Neutrophil (primary cell): ENCODE measurements around the gene USP48.

Source experiments
- H3K27ac ChIP-seq: fragments of 200-600 bp; sonication (generic); 2 replicates; pipeline ENCODE4 v1.5.1; 2016; ENCODE audit warnings: mild to moderate bottlenecking, moderate library complexity
- H3K27me3 ChIP-seq: fragments of 200-600 bp; sonication (generic); 2 replicates; pipeline ENCODE4 v1.6.0; 2016; ENCODE audit warnings: mild to moderate bottlenecking
- H3K36me3 ChIP-seq: fragments of 200-600 bp; sonication (generic); 2 replicates; pipeline ENCODE4 v1.5.1; 2017
- H3K4me1 ChIP-seq, 2 experiments: fragments of 200-600 bp in 1 of 2; sonication (generic) in 1 of 2; 1 replicate in 1 of 2; 2 replicates in 1 of 2; pipeline versions ENCODE4 v1.5.1 to v1.6.1; 2013 to 2016; ENCODE audit warnings: low read depth in 1 of 2, low read length in 1 of 2, mild to moderate bottlenecking in 1 of 2, moderate library complexity in 1 of 2; ENCODE audit not compliant: control insufficient read depth in 1 of 2, insufficient read depth in 1 of 2
- H3K4me3 ChIP-seq, 2 experiments: fragments of 200-600 bp in 1 of 2; sonication (generic) in 1 of 2; 1 replicate in 1 of 2; 2 replicates in 1 of 2; pipeline ENCODE4 v1.5.1; 2013 to 2016; ENCODE audit warnings: low read depth in 1 of 2, low read length in 1 of 2, mild to moderate bottlenecking in 1 of 2, moderate library complexity in 1 of 2
- H3K9me3 ChIP-seq: fragments of 200-600 bp; sonication (generic); 2 replicates; pipeline ENCODE4 v1.5.1; 2016
- TF ChIP-seq, protein P1 (sequence below): fragments of 200-600 bp; sonication (generic); IDR thresholded peaks from 2 replicates; pipeline ENCODE4 v1.5.1; 2016; ENCODE audit warnings: antibody characterized with exemption

USP48 gene

GRCh38 chr1:21685946-21686678, 96.8 kb downstream of the USP48 start:
- H3K4me1 ChIP-seq = no peaks in the 10 kb centered on the region

DNA sequence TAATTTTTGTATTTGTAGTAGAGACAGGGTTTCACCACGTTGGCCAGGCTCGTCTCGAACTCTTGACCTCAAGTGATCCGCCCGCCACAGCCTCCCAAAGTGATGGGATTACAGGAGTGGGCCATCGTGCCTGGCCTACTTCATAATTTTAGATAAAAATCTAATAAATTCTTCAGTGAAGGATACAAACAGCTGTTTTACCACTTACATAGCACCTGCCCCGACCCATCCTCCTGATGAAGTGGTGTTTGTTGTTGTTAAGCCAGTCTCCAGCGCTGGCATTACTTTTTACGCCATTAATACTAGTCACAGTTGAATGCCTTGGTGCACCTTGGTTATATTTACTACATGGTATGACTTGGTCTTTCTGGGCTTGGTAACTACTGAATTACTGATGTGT, 101.5 kb downstream of the USP48 start:
- H3K4me1 ChIP-seq = no peaks in the 10 kb centered on the region
- H3K9me3 ChIP-seq = no peaks in the 10 kb centered on the region
- no peaks in the 10 kb centered on the region for H3K27me3 ChIP-seq
- H3K27ac ChIP-seq = no peak overlapping the region
- H3K36me3 ChIP-seq = peaks cover 81% of the 10 kb centered on the region
- TF ChIP-seq, protein P1, sequence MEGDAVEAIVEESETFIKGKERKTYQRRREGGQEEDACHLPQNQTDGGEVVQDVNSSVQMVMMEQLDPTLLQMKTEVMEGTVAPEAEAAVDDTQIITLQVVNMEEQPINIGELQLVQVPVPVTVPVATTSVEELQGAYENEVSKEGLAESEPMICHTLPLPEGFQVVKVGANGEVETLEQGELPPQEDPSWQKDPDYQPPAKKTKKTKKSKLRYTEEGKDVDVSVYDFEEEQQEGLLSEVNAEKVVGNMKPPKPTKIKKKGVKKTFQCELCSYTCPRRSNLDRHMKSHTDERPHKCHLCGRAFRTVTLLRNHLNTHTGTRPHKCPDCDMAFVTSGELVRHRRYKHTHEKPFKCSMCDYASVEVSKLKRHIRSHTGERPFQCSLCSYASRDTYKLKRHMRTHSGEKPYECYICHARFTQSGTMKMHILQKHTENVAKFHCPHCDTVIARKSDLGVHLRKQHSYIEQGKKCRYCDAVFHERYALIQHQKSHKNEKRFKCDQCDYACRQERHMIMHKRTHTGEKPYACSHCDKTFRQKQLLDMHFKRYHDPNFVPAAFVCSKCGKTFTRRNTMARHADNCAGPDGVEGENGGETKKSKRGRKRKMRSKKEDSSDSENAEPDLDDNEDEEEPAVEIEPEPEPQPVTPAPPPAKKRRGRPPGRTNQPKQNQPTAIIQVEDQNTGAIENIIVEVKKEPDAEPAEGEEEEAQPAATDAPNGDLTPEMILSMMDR = no peak
- no peak overlapping the region for H3K4me3 ChIP-seq

More at GRCh38 chr1:21685946-21686678, 96.8 kb downstream of the USP48 start:
- Histone ChIP-seq H3K27ac (no peak overlapping the region), H3K36me3 (peaks cover 83% of the 10 kb centered on the region), H3K9me3 (no peaks in the 10 kb centered on the region), H3K4me3 (no peak overlapping the region), H3K27me3 (no peaks in the 10 kb centered on the region)
- TF ChIP-seq, protein P1 = no peak

GRCh38 chr1:21680918-21681317, 102.0 kb downstream of the USP48 start:
- Histone ChIP-seq H3K27me3 (no peaks in the 10 kb centered on the region), H3K9me3 (no peaks in the 10 kb centered on the region), H3K27ac (no peak overlapping the region), H3K36me3 (peaks cover 79% of the 10 kb centered on the region), H3K4me3 (no peak overlapping the region), H3K4me1 (no peaks in the 10 kb centered on the region)
- TF ChIP-seq, protein P1 = no peak

DNA sequence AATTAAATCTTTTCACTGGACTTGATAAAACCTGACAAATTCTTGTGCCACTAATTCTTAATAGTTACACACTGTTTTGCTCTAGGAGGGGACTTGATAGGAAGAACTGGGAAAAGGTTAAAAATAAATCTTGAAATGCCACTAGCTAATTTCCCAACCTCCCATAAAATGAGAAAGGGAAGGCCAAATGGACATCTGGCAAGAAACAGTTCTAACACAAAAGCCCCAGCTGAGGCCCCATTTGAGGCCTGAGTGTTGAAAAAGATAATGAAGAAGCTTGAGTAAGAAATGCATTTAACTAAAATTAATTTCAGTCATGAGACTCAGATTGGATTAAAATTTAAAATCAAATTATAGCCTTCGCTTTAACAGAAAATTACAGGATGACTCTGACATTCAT, 102.6 kb downstream of the USP48 start:
- TF ChIP-seq, protein P1 = no peak
- Histone ChIP-seq H3K4me1 (peaks cover 0 to 5% of the 10 kb centered on the region in 2 experiments), H3K27ac (no peak overlapping the region), H3K9me3 (no peaks in the 10 kb centered on the region), H3K4me3 (no peak overlapping the region), H3K36me3 (peaks cover 76% of the 10 kb centered on the region), H3K27me3 (no peaks in the 10 kb centered on the region)

DNA sequence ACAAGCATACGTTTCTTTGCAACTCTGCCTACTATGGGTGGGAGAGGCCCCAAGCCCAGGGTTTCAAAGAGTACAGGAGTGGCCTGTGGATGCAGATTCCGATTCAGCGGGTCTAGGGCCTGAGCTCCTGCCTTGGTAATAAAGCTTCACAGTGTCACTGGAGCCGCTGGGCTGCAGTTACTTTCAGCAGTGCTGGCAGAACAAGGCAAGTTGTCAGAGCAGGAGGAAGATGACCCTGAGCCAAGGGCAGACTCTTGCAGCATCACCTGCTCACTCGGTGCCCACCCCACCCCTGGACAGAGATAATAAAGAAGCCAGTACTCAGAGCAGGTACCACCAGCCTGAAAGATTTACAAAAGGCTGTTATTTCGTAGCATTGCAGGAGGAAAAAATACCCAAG, 105.8 kb downstream of the USP48 start:
- Histone ChIP-seq H3K4me1 (peaks cover 8 to 16% of the 10 kb centered on the region in 2 experiments), H3K4me3 (no peak overlapping the region), H3K27me3 (peaks cover 9% of the 10 kb centered on the region), H3K27ac (no peak overlapping the region), H3K9me3 (no peaks in the 10 kb centered on the region), H3K36me3 (peaks cover 59% of the 10 kb centered on the region)
- TF ChIP-seq, protein P1 = no peak
